Effector CD8-positive, alpha-beta T cell (primary cell): ENCODE results near the gene XAB2.

ENCODE experiments used
- DNase-seq: peaks from one replicate; lab custom pipeline; 2025; lab: John Stamatoyannopoulos, UW

The XAB2 gene

DNA sequence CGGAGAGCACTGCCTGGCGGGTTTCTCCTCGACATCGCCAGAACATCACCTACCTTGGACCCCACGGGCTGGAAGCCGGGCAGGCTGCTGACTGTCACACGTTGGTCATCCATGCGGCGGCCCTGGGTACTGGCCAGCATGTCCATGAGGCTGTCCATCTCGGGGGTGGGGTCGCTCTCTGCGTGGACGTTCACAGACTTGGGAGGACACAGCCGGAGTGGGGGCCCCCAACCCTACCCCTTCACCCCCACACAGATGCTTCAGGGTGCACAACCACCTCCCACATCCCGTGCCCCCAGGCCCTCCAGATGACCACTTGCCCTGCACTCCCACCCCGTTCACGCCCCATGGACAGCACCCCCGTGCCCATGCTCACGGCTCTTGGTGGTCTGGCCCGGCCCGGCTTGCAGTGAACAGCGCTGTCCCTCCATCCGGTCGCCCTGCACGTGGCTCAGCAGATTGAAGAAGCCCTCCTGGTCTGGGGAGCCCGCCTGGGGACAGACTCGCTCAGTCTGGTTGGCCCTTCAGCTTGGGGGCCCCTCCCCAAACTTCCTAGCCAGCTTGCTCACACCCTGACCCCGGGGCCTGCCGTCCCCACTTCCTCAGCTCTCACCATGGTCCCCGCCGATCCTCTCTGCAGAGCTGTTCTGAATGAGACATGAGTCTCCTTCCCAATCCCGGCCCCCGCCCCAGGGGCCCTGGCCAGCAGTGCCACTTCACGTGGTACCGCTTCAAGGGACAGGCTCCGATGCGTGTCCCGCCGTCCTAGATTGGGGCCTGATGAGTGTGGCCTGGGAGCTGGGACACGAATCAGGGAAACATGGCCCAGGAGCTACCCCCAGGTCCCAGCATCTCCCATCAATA, 3.2 kb upstream of the XAB2 start:
- DNase-seq, result no peak

DNA sequence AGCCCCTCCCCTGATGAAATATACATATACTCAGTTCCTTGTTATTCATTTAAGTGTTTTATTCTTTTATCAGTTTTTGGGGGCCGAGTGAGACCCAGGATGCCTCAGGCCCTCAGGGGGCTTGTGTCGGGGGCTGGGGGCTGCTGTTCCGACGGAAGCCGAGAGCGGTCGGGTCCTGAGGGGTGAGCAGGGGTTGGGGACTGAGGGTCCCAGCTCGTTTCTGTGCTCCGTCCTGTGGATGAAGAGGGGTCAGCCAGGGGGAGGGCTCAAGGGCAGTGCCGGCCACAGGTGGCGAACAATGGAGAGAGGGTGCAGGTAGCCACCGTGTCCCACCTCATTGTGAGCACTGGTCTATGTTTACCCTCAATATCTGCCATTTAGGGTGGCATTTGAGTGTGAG, 2.2 kb upstream of the XAB2 start:
- no peak for DNase-seq

DNA sequence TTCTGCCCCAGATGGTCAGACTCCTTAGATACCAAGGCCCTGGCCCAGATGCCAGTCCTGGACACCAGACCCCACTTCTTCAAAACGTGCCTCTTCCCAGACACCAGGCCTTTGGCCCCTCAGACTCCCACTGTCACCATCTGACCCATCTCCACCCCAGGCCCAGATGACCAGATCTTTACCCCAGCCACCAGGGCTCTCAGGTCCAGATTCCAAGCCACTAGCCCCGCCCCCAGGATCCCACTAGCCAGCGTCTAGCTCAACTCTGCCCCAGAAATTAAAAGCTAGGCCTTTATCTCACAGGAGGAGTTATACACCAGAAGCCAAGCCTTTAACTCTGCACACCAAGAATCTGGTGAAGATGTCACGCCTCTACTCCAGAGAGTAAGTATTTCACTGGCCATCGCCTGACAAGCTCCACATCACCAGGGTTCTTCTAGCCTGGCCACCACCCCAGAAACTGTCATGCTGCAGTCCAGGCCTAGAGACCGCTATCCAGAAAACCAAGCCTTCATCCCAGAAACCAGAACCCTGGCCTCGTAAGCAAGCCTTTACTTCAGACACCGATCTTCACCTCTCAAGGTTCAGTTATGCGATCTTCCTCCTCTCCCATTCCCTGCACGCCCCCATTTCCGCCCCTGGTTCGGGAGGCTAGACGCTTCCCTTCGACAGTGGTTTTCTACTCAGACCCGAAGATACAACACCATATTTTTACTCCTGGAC, 595 bp downstream of the XAB2 start:
- DNase-seq, result no peak

DNA sequence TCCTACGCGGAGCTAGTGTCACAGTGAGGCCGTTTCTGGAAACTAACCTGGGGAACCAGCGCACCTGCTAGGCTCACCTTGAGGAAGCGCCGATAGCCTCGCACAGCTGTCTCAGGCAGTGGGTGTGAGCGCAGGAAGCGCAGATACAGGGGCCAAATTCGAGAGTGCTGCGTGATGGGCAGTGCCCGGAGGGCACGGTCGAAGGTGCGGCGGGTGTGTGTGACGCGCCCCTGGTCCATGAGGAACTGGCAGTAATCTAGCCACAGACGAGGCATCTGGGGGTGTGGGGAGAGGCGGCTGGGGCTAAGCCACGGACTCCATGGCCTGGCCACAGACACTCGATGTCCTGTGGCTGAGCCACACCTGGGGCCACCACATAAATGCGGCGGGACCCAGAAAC, 2.2 kb downstream of the XAB2 start:
- no peak for DNase-seq

DNA sequence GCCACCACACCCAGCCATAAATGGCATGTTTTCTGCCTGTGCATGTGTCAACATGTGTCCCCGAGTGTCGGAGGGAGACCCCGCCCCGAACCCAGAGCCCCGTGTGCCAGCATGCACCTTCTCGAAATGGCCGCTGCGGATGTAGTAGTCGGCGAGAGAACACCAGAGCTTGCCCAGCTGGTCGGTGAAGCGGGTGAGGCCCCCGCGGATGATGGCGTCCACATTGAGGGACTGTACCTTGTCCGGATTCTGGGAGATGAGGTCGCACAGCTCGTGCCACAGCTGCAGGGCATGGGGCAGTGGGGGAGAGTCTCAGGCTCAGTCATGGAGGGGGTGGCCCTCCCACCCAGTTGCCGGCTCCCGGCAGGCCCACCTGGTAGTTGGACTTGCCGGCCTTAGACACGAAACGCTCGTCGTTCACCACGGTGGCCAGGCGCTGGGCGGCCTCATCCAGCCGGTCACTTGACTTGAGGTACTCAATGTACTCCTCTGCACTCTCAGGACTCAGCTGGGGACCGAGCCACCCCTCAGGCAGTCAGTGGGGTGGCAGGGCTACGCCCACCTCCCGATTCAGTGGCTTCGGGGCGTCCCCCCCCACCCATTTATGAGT, 3.5 kb downstream of the XAB2 start:
- DNase-seq, result no peak

DNA sequence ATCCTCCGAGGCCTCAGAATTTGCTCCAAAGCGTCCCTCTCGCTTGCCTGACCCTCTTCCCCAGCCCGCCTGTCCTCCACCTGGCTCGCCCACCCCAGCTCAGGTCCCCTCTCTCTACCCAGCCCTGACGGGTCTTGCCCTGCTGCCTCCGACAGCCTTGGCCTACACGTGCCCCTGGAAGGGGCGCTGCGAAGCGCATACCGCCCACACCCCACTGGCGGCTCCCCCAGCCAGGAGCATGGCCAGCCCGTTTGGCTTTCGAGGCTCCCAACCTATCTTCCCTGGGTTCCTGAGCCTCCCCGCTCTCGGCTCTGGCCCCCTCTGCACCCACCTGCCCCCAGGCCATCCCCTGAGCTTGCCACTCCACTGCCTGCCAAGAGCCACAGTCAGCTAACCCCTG, 4.5 kb downstream of the XAB2 start:
- no peak for DNase-seq

DNA sequence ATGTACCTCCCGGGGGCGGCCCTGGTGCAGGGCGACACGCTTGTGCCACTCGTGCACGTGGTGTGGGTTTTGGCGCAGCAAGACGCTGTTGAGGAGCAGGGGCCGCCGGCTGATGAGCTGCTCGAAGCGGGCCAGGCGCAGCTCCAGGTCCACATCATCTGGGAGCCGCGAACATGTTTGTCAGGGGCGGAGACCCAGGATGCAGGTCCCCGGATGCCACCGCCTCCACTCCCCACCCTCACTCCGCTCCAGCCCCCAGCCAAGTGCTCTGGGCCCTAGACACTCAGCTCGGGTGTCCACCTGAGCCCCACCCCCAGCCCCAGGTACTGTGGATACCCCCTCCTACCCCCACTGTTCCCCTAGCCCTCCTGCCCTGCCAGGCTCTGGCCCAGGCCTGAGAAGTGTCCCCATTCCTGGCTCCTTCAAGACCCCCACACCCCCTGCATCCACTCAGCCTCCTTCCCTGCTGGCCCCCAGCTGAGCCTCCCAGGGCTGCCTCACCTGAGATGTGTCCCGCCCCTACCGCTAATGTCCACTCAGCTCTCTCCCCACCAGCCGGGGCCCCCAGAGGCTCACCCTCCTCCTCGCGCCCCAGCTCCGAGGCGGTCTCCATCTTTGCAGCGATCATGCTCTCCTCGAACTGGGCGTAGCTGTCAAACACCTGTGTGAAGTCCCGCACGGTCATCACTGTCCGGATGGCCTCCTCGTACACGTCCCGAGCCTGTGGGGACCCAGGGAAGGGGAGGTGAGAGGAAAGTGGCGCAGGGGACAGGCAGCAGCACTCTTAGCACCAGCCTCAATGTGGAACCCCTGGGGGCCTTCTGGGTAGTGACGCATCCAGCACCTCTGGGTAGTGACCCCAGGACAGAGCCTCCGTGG, 5.4 kb downstream of the XAB2 start:
- DNase-seq, result no peak

- DNase-seq, result no peak
Measured at GRCh38 chr19:7622933-7623685, 6.2 kb downstream of the XAB2 start.

- DNase-seq, result no peak
Measured at GRCh38 chr19:7620442-7621412, 8.6 kb downstream of the XAB2 start.

GRCh38 chr19:7619671-7620441, 9.5 kb downstream of the XAB2 start:
- DNase-seq, result no peak

- no peak for DNase-seq
Measured at GRCh38 chr19:7618771-7619510, 10.4 kb downstream of the XAB2 start.

DNA sequence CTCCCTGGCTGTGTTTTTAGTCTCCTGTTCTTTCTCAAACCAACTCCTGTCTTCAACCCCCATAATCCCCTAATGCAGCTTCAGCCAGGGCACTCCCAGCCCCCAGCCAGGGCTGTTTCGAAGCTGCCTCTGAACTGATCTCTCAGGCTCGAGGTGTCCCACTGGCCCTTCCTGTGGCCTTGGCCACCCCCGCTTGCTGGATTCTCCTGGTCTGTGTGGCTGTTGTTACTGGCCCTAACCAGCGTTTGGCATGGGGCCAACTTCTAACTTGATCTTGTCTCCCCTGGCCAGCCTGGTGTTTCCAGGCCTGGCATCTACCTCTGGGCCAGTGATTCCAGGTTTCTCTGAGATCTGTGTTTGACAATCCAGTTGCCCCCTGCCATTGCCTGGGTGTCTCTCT, 11.0 kb downstream of the XAB2 start:
- DNase-seq, result no peak

GRCh38 chr19:7617735-7618134, 11.6 kb downstream of the XAB2 start:
- DNase-seq, result no peak

DNA sequence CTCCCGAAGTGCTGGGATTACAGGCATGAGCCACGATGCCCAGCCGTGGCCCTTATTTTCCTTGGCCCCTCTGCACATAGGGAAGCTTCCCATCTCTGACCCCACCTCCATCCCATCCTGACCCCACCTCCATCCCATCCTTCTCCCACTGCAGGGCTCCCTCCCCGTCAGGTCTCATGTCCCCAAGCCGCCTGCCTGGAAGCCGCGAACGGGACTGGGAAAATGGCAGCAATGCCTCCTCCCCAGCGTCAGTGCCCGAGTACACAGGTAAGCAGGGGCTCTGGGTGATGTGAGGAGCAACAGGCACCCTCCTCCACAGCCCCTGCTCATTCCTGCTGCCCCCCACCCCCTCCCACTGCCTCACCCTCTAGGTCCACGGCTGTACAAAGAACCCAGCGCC, 12.2 kb downstream of the XAB2 start:
- DNase-seq, result no peak

GRCh38 chr19:7614859-7615741, 14.2 kb downstream of the XAB2 start:
- DNase-seq, result no peak

DNA sequence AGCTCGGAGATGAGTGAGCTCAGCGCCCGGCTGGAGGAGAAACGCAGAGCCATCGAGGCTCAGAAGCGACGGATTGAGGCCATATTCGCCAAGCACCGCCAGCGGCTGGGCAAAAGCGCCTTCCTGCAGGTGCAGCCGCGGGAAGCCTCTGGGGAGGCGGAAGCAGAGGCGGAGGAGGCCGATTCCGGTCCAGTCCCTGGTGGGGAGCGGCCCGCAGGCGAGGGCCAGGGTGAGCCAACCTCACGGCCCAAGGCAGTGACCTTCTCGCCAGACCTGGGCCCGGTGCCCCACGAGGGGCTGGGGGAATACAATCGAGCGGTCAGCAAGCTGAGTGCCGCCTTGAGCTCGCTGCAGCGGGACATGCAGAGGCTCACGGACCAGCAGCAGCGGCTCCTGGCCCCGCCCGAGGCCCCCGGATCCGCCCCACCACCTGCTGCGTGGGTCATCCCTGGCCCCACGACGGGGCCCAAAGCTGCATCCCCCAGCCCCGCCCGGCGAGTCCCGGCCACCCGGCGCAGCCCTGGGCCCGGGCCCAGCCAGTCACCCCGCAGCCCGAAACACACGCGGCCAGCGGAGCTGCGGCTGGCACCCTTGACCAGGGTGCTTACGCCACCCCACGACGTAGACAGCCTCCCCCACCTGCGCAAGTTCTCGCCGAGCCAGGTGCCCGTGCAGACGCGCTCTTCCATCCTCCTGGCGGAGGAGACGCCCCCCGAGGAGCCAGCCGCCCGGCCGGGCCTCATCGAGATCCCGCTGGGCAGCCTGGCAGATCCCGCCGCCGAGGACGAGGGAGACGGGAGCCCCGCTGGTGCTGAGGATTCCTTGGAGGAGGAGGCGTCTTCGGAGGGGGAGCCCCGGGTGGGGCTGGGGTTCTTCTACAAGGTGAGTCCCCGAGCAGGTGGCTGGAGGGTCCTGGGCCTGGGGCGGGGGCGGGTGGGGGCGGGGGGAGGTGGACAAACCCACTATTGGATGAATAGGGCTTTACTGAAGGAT, 16.8 kb downstream of the XAB2 start:
- no peak for DNase-seq
